ENCODE data around the gene OR6J1. TPM values are rescaled to one million over a fixed set of nuclear protein-coding genes. Genes with fewer than 3 reads are reported as not detected.

Gene OR6J1
- total and polyA plus RNA-seq, 2 of the 8 experiments (the other 6 are each of a cell fraction or from before 2014, with no cell fraction given): not detected

DNA sequence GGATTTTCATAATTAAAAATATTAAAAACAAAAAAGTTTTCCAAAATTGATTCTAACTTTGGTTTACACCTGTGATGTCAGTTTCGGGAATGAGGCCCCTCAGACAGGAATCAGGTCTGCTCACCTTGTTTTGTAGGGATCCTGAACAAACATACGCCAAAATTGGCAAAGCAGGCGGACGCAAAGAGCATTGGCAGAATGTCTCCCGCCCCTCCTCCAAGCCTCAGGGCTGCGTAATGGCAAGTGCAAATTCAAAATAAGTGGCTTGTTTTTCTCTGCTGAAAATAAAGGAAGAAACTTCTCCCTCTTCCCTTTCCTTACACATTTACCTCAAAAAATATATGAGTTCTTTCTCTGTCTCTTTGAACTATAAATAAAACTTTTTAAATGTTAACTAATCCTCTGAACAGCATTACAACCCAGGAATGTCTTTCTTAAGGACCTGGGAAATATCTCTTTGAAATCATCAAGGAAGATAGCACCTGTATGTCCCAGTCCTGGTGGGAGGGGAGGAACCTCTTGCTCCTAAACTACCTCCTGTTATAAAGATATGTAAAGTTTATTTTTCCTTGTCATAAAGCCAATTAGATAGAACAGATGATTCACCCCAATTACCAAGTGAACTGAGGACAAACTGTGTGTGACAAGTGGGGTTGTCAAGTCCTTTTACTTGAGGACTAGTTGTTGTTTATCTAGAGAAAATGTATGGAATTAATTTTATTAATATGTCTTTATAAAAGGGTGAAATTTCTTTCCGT is 16.5 kb downstream of the OR6J1 start (continued):
- TF ChIP-seq, protein P1, sequence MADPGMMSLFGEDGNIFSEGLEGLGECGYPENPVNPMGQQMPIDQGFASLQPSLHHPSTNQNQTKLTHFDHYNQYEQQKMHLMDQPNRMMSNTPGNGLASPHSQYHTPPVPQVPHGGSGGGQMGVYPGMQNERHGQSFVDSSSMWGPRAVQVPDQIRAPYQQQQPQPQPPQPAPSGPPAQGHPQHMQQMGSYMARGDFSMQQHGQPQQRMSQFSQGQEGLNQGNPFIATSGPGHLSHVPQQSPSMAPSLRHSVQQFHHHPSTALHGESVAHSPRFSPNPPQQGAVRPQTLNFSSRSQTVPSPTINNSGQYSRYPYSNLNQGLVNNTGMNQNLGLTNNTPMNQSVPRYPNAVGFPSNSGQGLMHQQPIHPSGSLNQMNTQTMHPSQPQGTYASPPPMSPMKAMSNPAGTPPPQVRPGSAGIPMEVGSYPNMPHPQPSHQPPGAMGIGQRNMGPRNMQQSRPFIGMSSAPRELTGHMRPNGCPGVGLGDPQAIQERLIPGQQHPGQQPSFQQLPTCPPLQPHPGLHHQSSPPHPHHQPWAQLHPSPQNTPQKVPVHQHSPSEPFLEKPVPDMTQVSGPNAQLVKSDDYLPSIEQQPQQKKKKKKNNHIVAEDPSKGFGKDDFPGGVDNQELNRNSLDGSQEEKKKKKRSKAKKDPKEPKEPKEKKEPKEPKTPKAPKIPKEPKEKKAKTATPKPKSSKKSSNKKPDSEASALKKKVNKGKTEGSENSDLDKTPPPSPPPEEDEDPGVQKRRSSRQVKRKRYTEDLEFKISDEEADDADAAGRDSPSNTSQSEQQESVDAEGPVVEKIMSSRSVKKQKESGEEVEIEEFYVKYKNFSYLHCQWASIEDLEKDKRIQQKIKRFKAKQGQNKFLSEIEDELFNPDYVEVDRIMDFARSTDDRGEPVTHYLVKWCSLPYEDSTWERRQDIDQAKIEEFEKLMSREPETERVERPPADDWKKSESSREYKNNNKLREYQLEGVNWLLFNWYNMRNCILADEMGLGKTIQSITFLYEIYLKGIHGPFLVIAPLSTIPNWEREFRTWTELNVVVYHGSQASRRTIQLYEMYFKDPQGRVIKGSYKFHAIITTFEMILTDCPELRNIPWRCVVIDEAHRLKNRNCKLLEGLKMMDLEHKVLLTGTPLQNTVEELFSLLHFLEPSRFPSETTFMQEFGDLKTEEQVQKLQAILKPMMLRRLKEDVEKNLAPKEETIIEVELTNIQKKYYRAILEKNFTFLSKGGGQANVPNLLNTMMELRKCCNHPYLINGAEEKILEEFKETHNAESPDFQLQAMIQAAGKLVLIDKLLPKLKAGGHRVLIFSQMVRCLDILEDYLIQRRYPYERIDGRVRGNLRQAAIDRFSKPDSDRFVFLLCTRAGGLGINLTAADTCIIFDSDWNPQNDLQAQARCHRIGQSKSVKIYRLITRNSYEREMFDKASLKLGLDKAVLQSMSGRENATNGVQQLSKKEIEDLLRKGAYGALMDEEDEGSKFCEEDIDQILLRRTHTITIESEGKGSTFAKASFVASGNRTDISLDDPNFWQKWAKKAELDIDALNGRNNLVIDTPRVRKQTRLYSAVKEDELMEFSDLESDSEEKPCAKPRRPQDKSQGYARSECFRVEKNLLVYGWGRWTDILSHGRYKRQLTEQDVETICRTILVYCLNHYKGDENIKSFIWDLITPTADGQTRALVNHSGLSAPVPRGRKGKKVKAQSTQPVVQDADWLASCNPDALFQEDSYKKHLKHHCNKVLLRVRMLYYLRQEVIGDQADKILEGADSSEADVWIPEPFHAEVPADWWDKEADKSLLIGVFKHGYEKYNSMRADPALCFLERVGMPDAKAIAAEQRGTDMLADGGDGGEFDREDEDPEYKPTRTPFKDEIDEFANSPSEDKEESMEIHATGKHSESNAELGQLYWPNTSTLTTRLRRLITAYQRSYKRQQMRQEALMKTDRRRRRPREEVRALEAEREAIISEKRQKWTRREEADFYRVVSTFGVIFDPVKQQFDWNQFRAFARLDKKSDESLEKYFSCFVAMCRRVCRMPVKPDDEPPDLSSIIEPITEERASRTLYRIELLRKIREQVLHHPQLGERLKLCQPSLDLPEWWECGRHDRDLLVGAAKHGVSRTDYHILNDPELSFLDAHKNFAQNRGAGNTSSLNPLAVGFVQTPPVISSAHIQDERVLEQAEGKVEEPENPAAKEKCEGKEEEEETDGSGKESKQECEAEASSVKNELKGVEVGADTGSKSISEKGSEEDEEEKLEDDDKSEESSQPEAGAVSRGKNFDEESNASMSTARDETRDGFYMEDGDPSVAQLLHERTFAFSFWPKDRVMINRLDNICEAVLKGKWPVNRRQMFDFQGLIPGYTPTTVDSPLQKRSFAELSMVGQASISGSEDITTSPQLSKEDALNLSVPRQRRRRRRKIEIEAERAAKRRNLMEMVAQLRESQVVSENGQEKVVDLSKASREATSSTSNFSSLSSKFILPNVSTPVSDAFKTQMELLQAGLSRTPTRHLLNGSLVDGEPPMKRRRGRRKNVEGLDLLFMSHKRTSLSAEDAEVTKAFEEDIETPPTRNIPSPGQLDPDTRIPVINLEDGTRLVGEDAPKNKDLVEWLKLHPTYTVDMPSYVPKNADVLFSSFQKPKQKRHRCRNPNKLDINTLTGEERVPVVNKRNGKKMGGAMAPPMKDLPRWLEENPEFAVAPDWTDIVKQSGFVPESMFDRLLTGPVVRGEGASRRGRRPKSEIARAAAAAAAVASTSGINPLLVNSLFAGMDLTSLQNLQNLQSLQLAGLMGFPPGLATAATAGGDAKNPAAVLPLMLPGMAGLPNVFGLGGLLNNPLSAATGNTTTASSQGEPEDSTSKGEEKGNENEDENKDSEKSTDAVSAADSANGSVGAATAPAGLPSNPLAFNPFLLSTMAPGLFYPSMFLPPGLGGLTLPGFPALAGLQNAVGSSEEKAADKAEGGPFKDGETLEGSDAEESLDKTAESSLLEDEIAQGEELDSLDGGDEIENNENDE (IDR thresholded peaks at IDR 0.05; ENCODE audit: insufficient replicate concordance, low read length): no peak
- no peak for TF ChIP-seq EP300 (IDR thresholded peaks at IDR 0.05; ENCODE audit: borderline replicate concordance in 1 of 2, low read depth in 2 of 2, low read length in 2 of 2)
